Lower lobe of right lung (tissue), 2 donors: ENCODE results near the gene MACROH2A2. TPM values are rescaled to one million over a fixed set of nuclear protein-coding genes. Genes with fewer than 3 reads are reported as not detected.

Experiments used
- ATAC-seq, 2 donors: fragments of 200-7000 bp; cut with Tn5 transposase; one replicate each; pipeline ENCODE4 v1.9.1; 2020 to 2022; ENCODE audit warnings: mild to moderate bottlenecking in 2 of 2, moderate library complexity in 2 of 2
- DNase-seq: peaks from one replicate; pipeline ENCODE4 v3.0.0-alpha.2; 2020
- H3K27ac ChIP-seq: fragments of 200-600 bp; one replicate; pipeline ENCODE4 v1.8.0; 2022
- H3K27me3 ChIP-seq: fragments of 200-600 bp; one replicate; pipeline ENCODE4 v1.8.0; 2022; ENCODE audit warnings: low read depth
- H3K36me3 ChIP-seq: fragments of 200-600 bp; one replicate; pipeline ENCODE4 v1.8.0; 2022; ENCODE audit warnings: mild to moderate bottlenecking
- H3K4me1 ChIP-seq: fragments of 200-600 bp; one replicate; pipeline ENCODE4 v1.8.0; 2022
- H3K4me3 ChIP-seq: fragments of 200-600 bp; one replicate; pipeline ENCODE4 v1.8.0; 2022; ENCODE audit warnings: mild to moderate bottlenecking
- H3K9me3 ChIP-seq: fragments of 200-600 bp; one replicate; pipeline ENCODE4 v1.8.0; 2022
- intact Hi-C: fragments of 100-400 bp; cut with DNase I; formaldehyde crosslinking; loops from one replicate; pipeline ENCODE4 v1.11.0; 2022
- total RNA-seq: library from RNA; stranded (reverse); fragmentation: NEBNext Ultra II Directional; extraction: Animal tissue kit (Norgen Biotek cat#: 25700); gene quantifications from one replicate; pipeline ENCODE4 v1.2.1, GENCODE V29; 2021
- TF ChIP-seq, protein P1 (sequence below): fragments of 200-600 bp; IDR thresholded peaks from one replicate; pipeline ENCODE4 v1.8.0; 2022; ENCODE audit warnings: antibody characterized with exemption, mild to moderate bottlenecking
- donor health status: DM: no; HTN: yes; CAD: no; lungs with severe emphysema.

The MACROH2A2 gene
- total RNA-seq, 1 donor from 2014 or later: 6.6 TPM

DNA sequence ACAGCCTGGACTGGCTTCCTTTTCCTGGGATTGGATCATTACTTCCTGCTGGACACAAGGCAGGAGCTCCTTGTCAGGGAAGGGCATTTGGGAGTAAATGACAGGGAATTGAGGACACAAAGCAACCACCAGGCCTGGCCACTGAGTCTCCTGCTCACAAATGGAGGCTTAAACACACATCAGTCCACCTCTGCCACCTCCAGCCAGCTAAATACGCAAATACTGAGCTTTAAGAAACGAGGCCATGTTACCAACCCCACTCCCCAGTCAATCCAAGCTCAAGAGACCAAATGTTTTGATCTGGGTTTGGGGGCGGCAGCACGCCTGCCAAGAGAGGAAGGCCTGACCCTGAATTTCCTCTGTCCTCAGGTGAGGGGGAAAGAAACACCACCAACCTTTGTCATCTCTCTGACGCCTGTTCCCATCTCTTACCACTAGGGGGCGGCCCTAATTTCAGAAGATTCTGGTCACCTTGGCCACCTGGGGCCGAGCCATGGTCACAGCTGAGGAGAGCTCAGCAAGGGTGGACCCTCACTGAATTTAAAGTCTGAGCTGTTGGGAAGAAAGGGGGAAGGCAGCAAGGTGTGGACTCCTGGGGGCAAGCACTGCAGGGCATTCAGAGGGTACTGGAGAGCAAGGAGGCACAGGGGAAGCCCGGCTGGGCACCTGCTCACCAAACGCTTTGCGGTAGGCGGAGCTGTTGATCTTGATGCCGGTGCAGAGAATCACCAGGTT lies 63.5 kb downstream of the MACROH2A2 start:
- peak; percentile 76 to 83 for ATAC-seq
- peaks cover 77% of the 10 kb centered on the region for H3K36me3 ChIP-seq
- no peak for DNase-seq
- TF ChIP-seq, protein P1, sequence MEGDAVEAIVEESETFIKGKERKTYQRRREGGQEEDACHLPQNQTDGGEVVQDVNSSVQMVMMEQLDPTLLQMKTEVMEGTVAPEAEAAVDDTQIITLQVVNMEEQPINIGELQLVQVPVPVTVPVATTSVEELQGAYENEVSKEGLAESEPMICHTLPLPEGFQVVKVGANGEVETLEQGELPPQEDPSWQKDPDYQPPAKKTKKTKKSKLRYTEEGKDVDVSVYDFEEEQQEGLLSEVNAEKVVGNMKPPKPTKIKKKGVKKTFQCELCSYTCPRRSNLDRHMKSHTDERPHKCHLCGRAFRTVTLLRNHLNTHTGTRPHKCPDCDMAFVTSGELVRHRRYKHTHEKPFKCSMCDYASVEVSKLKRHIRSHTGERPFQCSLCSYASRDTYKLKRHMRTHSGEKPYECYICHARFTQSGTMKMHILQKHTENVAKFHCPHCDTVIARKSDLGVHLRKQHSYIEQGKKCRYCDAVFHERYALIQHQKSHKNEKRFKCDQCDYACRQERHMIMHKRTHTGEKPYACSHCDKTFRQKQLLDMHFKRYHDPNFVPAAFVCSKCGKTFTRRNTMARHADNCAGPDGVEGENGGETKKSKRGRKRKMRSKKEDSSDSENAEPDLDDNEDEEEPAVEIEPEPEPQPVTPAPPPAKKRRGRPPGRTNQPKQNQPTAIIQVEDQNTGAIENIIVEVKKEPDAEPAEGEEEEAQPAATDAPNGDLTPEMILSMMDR: peak; percentile 86
- no peaks in the 10 kb centered on the region for H3K9me3 ChIP-seq
- intact Hi-C loops: no loop called here
- no peak overlapping the region for H3K4me3 ChIP-seq
- H3K4me1 ChIP-seq: no peaks in the 10 kb centered on the region
- no peaks in the 10 kb centered on the region for H3K27me3 ChIP-seq
- no peak overlapping the region for H3K27ac ChIP-seq

DNA sequence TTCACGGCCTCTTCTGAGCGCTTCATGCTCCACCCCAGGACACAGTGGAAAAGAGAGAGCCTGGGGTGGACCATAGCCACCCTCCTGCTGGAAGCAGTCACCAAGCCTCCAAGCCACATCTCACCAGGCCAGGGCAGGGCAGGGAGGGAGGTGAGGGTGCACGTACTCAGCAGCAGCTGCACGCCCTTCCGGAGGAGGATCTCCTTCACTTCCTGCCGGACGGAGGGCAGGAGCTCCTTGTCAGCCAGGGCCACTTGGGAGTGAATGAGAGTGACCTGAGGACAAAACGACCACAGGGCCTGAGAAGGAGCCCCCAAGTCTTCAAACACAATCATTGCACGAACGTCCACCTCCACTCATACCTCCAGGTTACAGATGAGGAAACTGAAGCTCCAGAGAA lies 65.0 kb downstream of the MACROH2A2 start:
- peaks cover 69% of the 10 kb centered on the region for H3K36me3 ChIP-seq
- H3K27ac ChIP-seq: no peak overlapping the region
- H3K27me3 ChIP-seq: no peaks in the 10 kb centered on the region
- no peak overlapping the region for H3K4me3 ChIP-seq
- no peak for DNase-seq
- intact Hi-C loops: no loop called here
- ATAC-seq: no peak
- H3K4me1 ChIP-seq: no peaks in the 10 kb centered on the region
- TF ChIP-seq, protein P1: no peak
- H3K9me3 ChIP-seq: no peaks in the 10 kb centered on the region

DNA sequence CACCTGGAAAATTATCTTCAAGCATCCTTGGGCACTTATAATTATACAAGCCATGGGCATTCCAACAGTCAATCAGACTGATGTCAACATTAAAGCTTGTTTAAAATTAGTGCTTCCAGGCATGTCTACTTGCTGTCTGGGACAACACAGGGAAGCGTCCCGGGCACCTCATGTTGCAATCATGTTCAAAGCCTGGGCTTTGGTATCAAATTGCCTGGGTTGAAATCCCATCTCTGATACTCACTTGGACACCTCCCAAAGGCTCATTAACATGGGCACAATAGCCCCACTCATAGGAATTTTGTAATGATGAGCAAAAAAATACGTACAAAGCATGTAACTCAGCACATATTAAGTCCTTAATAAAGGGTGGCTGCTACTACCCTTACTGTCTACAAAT lies 65.5 kb downstream of the MACROH2A2 start:
- H3K4me3 ChIP-seq: no peak overlapping the region
- H3K27me3 ChIP-seq: no peaks in the 10 kb centered on the region
- ATAC-seq (no peak), DNase-seq (no peak)
- no peaks in the 10 kb centered on the region for H3K9me3 ChIP-seq
- intact Hi-C loops: no loop called here
- H3K36me3 ChIP-seq: peaks cover 66% of the 10 kb centered on the region
- H3K4me1 ChIP-seq: no peaks in the 10 kb centered on the region
- TF ChIP-seq, protein P1: no peak
- H3K27ac ChIP-seq: no peak overlapping the region

DNA sequence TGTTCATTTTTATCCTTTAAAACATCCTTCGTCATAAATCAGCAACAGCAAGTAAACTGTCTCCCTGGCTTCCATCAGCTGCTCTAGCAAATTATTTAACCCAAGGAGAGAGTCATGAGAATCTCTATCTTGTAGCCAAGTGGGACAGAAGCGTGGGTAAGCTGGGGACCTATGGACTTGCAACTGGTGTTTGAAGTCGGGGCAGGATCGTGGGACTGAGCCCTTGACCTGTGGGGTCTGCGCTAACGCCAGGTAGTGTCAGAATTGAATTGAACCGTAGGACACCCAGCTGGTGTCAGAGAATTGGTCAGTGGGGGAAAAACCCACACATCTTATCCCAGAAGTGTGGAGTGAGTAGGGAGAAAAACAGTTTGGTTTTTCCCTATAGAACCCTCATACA lies 66.6 kb downstream of the MACROH2A2 start:
- Histone ChIP-seq H3K4me1 (no peaks in the 10 kb centered on the region), H3K36me3 (peaks cover 65% of the 10 kb centered on the region), H3K4me3 (no peak overlapping the region), H3K9me3 (no peaks in the 10 kb centered on the region), H3K27me3 (no peaks in the 10 kb centered on the region), H3K27ac (no peak overlapping the region)
- ATAC-seq (no peak), DNase-seq (no peak)
- intact Hi-C loops: no loop called here
- TF ChIP-seq, protein P1: no peak

DNA sequence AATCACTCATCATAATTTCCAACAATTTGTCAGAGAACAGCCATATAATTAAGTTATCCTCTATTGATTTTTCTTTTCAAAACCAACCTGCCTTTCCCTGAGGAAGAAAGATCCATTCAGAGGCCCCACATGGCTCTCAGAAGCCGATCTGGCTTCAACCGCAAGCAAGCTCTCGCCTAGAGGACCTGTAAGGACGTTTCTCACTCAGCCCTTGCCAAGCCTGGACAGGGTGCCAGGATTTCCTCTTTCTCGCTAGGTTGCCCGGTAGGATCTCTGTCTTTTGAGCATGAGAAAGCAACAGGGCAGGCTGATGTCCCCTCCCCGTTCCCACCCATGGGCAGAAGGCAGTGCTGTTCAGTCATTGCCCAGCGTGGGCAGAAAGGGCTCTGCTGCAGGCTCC lies 67.0 kb downstream of the MACROH2A2 start:
- TF ChIP-seq, protein P1: no peak
- H3K4me1 ChIP-seq: no peaks in the 10 kb centered on the region
- no peak overlapping the region for H3K4me3 ChIP-seq
- intact Hi-C loops: no loop called here
- H3K27me3 ChIP-seq: no peaks in the 10 kb centered on the region
- H3K27ac ChIP-seq: no peak overlapping the region
- peaks cover 61% of the 10 kb centered on the region for H3K36me3 ChIP-seq
- DNase-seq (no peak), ATAC-seq (no peak)
- no peaks in the 10 kb centered on the region for H3K9me3 ChIP-seq
